IMR-90 (cell line): ENCODE data around the gene ANKRD26.

Source experiments
- CEBPB ChIP-seq: IDR thresholded peaks from 2 replicates; pipeline ENCODE4 v1.6.1; 2012; ENCODE audit warnings: low read depth, low read length, improper control_type of control experiment
- POLR2A ChIP-seq: IDR thresholded peaks from 2 replicates; pipeline ENCODE4 v1.6.1; 2012; ENCODE audit warnings: mild to moderate bottlenecking, low read depth, low read length
- TF ChIP-seq, protein P1 (sequence below): conservative IDR thresholded peaks from 2 replicates; pipeline ENCODE4 v1.5.1; 2012; ENCODE audit warnings: mild to moderate bottlenecking, low read depth, low read length, improper control_type of control experiment
- TF ChIP-seq, protein P2 (sequence below): fragments of 150-350 bp; IDR thresholded peaks from 2 replicates; pipeline ENCODE4 v1.6.1; 2016; ENCODE audit warnings: low read depth, mild to moderate bottlenecking, low read length, moderate library complexity, borderline replicate concordance

DNA sequence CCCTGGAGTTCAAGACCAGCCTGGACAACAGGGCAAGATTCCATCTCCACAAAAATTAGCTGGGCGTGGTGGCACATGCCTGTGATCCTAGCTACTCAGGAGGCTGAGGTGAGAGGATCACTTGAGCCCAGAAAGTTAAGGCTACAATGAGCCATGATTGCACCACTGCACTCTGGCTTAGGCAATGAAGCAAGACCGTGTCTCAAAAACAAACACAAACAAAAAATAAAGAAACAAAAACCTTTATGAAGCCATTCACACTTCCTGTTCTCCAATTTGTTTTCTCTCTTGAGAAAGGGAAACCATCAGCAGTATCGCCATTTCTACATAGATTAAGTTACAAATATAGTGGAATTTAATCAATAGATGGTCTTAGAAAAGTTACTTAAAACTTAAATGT lies 34.1 kb upstream of the ANKRD26 start:
- TF ChIP-seq, protein P1, sequence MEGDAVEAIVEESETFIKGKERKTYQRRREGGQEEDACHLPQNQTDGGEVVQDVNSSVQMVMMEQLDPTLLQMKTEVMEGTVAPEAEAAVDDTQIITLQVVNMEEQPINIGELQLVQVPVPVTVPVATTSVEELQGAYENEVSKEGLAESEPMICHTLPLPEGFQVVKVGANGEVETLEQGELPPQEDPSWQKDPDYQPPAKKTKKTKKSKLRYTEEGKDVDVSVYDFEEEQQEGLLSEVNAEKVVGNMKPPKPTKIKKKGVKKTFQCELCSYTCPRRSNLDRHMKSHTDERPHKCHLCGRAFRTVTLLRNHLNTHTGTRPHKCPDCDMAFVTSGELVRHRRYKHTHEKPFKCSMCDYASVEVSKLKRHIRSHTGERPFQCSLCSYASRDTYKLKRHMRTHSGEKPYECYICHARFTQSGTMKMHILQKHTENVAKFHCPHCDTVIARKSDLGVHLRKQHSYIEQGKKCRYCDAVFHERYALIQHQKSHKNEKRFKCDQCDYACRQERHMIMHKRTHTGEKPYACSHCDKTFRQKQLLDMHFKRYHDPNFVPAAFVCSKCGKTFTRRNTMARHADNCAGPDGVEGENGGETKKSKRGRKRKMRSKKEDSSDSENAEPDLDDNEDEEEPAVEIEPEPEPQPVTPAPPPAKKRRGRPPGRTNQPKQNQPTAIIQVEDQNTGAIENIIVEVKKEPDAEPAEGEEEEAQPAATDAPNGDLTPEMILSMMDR: no peak
- TF ChIP-seq, protein P2, sequence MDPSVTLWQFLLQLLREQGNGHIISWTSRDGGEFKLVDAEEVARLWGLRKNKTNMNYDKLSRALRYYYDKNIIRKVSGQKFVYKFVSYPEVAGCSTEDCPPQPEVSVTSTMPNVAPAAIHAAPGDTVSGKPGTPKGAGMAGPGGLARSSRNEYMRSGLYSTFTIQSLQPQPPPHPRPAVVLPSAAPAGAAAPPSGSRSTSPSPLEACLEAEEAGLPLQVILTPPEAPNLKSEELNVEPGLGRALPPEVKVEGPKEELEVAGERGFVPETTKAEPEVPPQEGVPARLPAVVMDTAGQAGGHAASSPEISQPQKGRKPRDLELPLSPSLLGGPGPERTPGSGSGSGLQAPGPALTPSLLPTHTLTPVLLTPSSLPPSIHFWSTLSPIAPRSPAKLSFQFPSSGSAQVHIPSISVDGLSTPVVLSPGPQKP: no peak
- no peak for TF ChIP-seq POLR2A
- TF ChIP-seq CEBPB: no peak
